ENCODE results near the gene OTOGL.
A peak's percentile ranks its signal among the peaks of the same experiment; 100 is the strongest.
"Not testable (repeated sequence)": the region's sequence is repeated elsewhere in the genome, so short reads cannot be mapped to it uniquely, and the experiment has no call there.

The OTOGL gene

DNA sequence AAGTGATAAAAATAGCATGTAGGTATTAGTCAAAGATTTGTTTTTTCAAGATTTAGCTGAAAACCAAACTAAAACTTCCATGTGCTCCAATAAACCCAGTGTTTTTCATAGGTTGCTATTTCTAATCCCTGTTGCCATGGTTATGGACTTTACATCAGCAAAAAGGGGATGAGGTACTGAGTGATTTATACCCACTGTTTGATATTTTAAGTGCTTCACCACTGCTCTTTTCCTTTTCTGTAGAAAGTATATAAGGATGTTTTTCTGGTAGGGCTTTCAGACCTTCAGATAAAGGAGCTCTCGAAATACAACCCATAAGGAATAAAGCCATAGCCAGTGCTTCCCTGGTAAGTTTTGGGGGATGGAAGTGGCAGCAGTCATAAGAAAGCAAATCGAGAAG is at the start of gene OTOGL:
OTOGL (plus strand) TSS at position 279 of the 400 bp plus-strand sequence. CDS start 109,895 bp downstream, outside the sequence.
- DNase-seq: no peak

- DNase-seq: no peak
These were observed 49.1 kb upstream of the OTOGL start for GRCh38 chr12:80050236-80050635.

GRCh38 chr12:80053051-80053790 is 46.1 kb upstream of the OTOGL start:
- no peak for DNase-seq

DNA sequence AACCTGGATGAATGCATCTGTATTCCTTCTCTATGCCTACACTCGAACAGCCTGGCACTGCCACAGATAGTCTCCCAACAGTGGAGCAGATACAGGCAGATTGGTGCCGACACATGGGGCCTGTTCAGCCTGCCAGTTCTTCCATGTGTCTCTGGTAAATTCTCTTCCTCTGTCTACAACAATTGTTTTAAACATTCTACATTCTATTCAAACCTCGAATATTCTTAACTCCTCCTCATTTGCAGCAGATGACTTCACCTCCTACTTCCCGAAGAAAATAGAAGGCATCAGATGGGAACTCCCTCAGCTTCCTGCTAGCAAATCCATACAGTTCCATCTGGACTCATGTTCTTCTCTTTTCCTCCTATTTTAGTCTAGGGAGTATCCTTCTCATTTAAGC is 43.1 kb upstream of the OTOGL start:
- no peak for DNase-seq

GRCh38 chr12:80056845-80057244 is 42.5 kb upstream of the OTOGL start:
- DNase-seq: no peak

DNA sequence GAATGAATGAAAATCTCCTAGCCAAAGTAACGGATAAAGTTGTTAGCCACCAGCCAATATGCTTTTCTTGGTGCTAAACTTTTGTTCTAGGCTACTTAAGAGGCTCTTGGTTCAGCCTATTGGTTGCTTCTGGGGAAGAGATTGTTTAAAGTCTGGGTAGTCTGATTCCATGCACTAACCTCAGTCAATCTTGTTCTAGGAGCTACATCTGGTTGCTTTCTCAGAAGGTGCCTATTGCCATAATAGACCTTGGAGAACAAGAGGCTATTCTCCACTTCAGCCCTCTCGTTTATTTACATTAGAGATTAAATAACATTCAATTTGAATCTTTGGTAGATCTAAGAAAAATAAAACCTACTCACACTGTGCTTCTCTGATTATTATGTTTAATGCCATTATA is 40.8 kb upstream of the OTOGL start:
- no peak for DNase-seq

DNA sequence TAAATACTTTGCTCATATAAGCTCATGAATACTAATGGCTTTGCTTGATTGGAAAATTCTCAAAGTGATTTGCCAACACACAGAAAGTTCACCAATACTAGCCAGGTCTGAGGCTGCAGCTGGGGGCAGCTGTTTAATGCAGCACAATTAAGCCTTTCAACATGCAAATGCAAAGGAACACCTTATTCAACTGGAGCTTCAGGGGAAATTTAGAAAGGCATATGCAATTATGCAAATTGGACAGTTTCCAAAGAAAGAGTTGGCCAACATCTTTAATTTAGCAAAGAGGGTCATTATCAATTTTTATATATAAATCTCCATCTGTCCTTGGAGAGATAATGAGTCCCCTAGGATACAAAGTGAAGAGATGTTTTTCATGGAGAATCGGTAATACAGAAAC is 40.2 kb upstream of the OTOGL start:
- DNase-seq: no peak

DNA sequence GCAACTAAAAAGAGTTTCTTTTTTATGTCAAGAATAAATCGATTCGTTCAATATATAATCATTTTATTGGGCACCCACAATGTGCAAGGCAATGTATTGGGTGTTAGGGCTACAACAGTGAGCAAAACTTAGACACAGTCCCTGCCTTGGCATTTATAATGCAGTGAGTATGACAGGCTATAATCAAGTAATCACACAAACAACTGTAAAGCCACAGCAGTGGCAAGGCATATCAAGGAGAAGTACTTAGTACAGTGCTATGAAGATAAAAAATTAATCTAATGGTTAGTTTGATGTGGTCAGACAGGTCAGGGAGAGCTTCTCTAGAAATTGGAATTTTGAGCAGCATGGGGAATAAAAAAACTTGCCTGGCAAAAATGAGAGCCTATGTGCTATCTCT is 39.5 kb upstream of the OTOGL start:
- DNase-seq: no peak

DNA sequence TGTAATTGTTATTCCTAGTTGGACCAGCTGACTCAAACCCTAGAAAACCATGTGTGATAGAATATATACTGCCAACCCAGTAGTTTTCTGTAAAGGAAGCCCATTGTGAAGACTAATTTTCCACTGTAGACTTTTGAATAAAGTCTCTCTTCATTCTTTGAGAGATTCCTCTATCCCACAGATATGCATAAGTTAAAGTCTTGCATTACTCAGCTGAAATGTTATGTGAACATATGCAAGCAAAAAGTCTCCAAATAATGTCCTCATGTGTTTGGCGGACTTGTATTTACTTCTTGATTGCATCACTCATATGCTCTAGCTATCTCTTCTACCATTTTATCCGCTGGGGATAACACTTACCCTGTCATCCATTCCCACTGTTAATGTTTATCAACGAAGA is 35.1 kb upstream of the OTOGL start:
- no peak for DNase-seq

GRCh38 chr12:80064951-80065350 is 34.4 kb upstream of the OTOGL start:
- no peak for DNase-seq

DNA sequence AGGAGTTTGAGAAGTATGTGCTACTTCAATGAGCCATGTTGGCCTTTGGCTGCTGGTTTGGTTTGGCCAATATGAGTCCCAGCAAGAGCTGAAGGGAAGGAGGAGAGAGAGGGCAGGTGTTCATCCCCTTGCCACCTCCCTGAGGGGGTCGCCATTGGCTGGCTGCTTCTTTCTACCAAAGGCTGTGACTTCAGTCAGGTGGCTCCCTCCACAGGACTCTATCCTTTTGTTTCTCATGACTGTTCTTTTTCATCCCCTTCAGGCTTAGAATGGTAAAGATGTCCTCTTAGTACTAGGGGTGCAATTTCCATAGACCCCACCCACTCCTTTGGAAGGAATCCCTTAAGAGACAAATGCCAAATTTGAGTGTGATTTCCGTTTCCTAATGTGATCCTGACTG is 31.2 kb upstream of the OTOGL start:
- DNase-seq: no peak

GRCh38 chr12:80083892-80084614 is 15.3 kb upstream of the OTOGL start:
- DNase-seq: not testable (repeated sequence)

DNA sequence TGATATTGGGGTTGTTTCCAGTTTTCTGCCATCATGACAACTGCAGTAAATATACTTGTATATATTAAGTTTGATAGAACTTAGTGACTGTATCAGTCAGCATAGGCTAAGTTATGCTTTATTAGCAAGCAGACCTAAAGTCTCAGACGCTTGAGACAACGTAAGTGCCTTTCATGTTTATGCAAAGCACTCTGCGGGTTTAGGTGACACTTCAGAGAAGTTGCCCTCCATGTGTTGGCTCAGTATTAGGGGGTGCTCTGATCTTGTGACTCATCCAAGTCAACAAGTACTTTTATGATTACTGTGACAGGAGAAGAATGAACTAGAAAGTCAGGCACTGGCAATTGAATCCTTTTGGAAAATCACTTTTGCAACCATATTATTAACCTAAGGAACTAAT is 13.3 kb upstream of the OTOGL start:
- no peak for DNase-seq

GRCh38 chr12:80087486-80088213 is 11.7 kb upstream of the OTOGL start:
- DNase-seq: no peak

DNA sequence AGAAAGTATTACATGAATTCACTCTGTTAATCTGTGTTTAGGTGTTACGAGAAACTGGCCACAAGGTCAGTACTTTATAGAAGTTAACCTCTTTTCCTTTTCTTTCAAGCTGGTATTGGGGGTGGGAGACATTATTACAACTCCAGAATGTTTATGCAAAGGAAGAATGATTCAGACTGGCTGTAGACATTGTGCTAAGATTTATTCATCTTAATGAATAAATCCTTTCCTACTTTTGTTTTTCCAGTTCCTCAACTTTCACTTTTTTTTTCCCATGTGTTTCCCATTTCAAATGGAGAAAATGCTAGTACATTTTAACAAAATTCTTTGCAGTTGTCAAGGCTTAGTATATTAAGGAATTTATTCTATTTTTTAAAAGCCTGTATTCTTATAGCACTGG is 1.3 kb downstream of the OTOGL start:
- DNase-seq: no peak

DNA sequence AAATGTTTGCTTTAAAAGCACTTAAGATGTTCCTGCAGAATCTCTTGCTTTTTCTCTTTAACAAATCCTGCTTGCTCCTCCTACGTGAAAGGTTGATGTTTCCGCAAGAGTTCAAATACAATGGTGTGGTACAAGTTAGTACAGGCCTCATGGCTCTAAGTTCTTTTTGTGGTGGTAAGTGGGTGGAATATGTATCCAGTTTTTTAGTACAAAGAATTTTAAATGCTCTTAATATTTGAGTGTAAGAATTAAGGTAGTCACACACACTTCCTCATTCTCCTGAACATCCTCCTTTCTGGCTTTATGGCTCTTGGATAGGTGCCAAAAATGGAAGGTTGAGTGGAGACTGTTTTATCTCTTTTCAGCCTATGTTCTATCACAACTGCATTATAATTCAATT is 1.8 kb downstream of the OTOGL start:
- peak; percentile 42 to 81 for DNase-seq

DNA sequence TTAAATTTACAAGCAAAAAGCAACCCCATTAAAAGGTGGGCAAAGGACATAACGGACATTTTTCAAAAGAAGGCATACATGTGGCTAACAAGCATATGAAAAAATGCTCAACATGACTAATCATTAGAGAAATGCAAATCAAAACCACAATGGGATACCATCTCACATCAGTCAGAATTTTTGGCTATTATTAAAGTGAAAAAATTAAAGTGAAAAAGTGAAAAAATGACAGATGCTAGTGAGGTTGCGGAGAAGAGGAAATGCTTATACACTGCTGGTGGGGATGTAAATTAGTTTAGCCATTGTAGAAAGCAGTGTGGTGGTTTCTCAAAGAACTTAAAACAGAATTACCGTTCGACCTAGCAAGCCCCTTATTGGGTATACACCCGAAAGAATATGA is 7.9 kb downstream of the OTOGL start:
- DNase-seq: no peak

DNA sequence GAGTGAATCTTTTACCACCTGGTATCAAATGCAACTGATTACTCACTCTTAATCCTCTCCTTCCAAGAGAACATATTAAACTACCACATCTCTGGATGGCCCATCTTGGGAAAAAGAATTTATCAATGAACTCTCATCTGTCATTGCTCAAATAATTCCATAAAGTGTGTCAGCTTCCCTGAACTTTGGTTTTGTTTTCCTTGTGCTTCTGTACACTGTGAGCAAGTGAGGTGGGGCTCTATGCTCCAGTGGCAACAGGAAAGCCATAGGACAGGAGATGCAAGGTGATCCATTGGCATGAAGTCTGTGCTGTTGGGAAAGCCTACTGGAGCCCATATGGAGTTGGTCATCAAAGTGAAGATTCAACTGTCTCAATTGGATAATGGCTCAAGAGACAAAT is 17.4 kb downstream of the OTOGL start:
- no peak for DNase-seq

GRCh38 chr12:80118565-80119324 is 19.4 kb downstream of the OTOGL start:
- DNase-seq: no peak

DNA sequence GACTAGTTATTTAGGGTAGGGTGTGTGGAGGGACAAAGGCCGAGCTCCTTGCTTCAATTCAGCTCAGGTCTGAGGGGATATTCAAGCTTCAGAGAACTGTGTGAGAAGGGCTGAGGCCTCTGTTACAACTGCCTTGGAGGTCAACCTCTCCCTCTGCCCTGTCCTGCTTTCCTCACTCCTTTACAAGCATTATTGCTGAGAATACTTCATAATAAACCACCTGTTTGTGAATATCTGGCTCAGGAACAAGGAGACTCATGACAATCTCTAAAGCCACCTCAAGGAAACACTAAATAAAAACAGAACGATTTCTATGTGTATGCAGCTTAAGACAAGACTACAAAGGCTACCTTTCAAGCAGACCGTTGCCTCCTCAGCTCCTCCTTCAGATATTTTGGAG is 21.7 kb downstream of the OTOGL start:
- no peak for DNase-seq

DNA sequence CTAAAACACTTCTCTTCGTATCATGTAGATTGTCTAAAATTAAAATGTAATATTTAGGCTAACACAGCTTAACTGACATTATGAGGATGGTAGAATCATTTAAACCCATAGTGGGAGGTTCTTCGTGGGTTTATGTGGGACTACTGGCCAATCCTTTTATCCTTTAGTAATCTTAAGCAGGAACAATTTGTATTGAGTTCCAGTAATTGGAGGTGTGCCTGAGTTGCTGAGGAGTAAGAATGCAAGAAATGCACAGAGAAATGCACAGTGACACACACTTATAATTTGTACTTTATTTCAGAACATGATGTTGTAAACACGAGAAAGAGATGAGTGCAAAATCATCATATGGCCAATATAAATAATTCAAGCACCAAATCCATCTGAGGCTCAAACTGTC is 22.3 kb downstream of the OTOGL start:
- DNase-seq: no peak

DNA sequence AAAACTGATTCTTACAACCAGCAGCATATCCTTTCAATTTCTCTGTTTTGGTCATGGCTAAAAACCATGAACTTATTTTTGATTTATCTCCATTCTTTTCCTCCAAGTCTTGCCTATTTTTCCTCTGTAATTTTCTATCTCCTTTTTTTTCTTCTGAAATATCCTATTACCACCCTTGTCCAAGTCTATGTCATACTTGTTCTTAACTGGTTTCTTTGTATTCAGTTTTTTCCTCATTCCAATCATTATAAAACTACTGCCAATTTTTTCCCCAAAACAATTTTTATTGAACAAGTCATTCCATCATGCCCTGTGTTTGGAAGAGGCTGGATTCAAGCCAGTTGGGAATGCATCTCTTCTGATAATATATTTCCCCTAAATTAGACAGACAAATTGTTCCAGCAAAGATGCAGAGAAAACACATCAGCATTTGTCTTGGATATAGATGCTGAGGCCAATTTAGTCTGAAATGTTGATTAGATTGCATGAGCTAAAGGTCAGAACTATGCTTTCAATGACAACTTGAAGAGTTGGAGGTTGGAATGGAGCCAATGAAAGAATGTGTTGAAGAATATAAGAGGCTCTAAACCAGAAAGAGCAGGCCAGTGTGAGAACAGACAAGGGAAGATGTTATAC is 30.7 kb downstream of the OTOGL start:
- DNase-seq: no peak

DNA sequence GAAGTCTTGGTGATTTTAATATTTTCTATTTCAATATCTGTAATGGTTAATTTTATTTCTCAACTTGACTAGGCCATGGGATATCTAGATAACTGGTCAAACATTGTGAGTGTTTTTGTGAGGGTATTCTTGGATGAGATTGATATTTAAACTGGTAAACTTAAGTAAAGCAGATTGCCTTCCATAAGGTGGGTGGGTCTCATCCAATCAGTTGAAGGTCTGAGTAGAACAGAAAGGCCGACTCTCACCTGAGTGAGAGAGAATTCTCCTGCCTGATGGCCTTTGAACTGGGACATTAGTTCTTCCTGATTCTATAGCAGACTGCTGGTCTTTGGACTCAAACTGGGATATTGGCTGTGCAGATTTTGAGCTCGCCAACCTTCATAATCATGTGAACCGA is 36.3 kb downstream of the OTOGL start:
- DNase-seq: no peak

Data from NCI-H187 (cell line).